ENCODE data around the gene SEPTIN6. TPM values are rescaled to one million over a fixed set of nuclear protein-coding genes. Genes with fewer than 3 reads are reported as not detected.

Gene SEPTIN6
- total RNA-seq (24.7 and 31.4 TPM in 2 replicates), polyA plus RNA-seq (21.3 and 25.3 TPM in 2 replicates)

DNA sequence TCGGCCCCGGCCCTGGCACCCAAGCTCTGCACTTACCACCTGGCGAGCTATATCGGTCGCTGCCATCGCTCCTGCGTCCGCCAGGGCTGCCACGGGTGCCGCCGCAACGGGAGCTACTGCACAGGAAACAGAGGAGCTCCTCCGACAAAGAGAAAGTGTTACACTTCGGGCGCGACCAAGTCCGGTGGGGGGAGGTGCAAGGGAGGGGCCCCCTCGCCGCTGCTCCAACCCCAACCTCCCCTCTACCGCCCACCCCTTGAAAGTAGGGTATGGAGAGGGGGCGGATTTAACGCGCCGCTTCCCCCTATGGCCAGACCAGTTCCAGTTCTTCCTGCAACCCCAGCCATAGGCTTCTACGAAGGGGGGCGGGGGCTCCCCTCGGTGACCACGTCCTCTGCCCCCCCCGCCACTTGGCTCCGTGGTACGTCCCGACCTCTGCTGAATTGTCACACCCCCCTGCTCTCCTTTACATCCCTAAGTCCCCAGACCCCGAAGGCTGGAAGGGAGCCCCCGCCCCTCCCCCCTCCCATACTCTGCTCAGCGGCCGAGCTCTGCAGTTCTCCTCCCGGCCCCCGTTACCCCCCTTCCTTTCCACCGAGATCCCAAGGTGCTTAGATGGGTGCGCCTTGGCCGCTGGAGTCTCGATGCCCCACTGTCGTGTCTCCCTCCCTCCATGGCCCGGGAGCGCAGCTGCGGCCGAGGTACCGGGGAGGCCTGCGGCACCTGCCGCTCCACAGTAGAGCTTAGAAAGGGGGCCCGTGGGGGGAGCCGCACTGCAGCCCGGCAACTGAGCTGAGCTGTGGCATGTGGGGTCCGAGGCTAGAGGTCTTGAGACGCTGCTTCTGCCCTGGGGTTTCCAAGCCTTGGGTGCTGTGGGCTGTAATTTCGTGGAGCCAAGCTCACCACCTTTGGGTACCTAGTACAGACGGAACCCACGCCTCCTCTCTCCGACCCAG lies at the start of gene SEPTIN6:
SEPTIN6 (minus strand) TSS at position 129 of the 956 bp plus-strand sequence; CDS start at position 66, 63 bp downstream.
- H3K4me2 ChIP-seq = peak within 1 kb of the TSS; percentile 76
- H2AFZ ChIP-seq = peak within 1 kb of the TSS; percentile 66
- DNase-seq (ENCODE audit: low spot score) = peak; percentile 69
- 45% methylated on average over 39 of the region's 59 CpGs for WGBS (ENCODE audit: low lambda C conversion rate, missing lambda C conversion rate)
- TF ChIP-seq EZH2 (IDR thresholded peaks at IDR 0.05; ENCODE audit: borderline replicate concordance) (no peak), EZH2phosphoT487 (IDR thresholded peaks at IDR 0.05; ENCODE audit: low read depth, severe bottlenecking, unreplicated experiment) (no peak)
- TF ChIP-seq, protein P1, sequence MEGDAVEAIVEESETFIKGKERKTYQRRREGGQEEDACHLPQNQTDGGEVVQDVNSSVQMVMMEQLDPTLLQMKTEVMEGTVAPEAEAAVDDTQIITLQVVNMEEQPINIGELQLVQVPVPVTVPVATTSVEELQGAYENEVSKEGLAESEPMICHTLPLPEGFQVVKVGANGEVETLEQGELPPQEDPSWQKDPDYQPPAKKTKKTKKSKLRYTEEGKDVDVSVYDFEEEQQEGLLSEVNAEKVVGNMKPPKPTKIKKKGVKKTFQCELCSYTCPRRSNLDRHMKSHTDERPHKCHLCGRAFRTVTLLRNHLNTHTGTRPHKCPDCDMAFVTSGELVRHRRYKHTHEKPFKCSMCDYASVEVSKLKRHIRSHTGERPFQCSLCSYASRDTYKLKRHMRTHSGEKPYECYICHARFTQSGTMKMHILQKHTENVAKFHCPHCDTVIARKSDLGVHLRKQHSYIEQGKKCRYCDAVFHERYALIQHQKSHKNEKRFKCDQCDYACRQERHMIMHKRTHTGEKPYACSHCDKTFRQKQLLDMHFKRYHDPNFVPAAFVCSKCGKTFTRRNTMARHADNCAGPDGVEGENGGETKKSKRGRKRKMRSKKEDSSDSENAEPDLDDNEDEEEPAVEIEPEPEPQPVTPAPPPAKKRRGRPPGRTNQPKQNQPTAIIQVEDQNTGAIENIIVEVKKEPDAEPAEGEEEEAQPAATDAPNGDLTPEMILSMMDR (IDR thresholded peaks at IDR 0.05; ENCODE audit: poor library complexity) = no peak
- no peaks in the 10 kb centered on the region for H4K20me1 ChIP-seq (ENCODE audit: insufficient read depth, poor library complexity, severe bottlenecking)
- H3K27me3 ChIP-seq = no peaks in the 10 kb centered on the region
- H3K9me3 ChIP-seq (ENCODE audit: low read depth) = no peaks in the 10 kb centered on the region
- H3K79me2 ChIP-seq = peaks cover 18% of the 10 kb centered on the region
- H3K4me1 ChIP-seq (ENCODE audit: insufficient read depth) = no peaks in the 10 kb centered on the region
- H3K36me3 ChIP-seq (replicated peaks; ENCODE audit: insufficient read depth, low read depth) = no peaks in the 10 kb centered on the region
- peak within 1 kb of the TSS; percentile 67 for H3K4me3 ChIP-seq
- H3K27ac ChIP-seq = peak within 1 kb of the TSS; percentile 56
- no peaks in the 10 kb centered on the region for H3K9me2 ChIP-seq (replicated peaks; ENCODE audit: insufficient read depth)

DNA sequence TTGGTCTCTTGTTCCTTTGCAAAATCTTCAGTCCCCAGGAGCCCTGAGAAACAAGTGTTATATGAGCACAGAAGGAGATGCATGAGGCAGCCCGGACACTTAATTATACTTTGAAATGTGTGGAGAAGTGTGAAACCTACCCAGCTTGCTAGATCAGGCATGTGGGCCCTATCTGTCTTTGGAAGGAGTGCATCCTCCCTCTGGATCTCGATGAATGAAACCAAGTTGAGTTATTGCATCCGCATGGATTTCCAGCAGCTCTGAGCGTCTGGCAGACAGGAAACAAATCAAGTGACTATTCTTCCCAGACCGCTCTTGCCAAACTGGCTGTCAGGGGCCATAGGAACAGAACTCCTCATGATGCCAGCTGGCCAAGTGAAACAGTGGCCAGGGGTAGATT lies 45.8 kb upstream of the SEPTIN6 start:
- H3K4me2 ChIP-seq = no peak overlapping the region
- no peaks in the 10 kb centered on the region for H3K4me1 ChIP-seq (ENCODE audit: insufficient read depth)
- H3K9me2 ChIP-seq (replicated peaks; ENCODE audit: insufficient read depth) = no peaks in the 10 kb centered on the region
- TF ChIP-seq, protein P1 (IDR thresholded peaks at IDR 0.05; ENCODE audit: poor library complexity) = no peak
- TF ChIP-seq EZH2phosphoT487 (IDR thresholded peaks at IDR 0.05; ENCODE audit: low read depth, severe bottlenecking, unreplicated experiment) (no peak), EZH2 (IDR thresholded peaks at IDR 0.05; ENCODE audit: borderline replicate concordance) (no peak)
- H2AFZ ChIP-seq = no peak overlapping the region
- H4K20me1 ChIP-seq (ENCODE audit: insufficient read depth, poor library complexity, severe bottlenecking) = no peaks in the 10 kb centered on the region
- 79% methylated on average over 5 of the region's 5 CpGs for WGBS (ENCODE audit: low lambda C conversion rate, missing lambda C conversion rate)
- H3K9me3 ChIP-seq (ENCODE audit: low read depth) = no peaks in the 10 kb centered on the region
- H3K36me3 ChIP-seq (replicated peaks; ENCODE audit: insufficient read depth, low read depth) = no peaks in the 10 kb centered on the region
- no peak for DNase-seq (ENCODE audit: low spot score)
- no peak overlapping the region for H3K4me3 ChIP-seq
- no peaks in the 10 kb centered on the region for H3K27me3 ChIP-seq
- no peaks in the 10 kb centered on the region for H3K79me2 ChIP-seq
- no peak overlapping the region for H3K27ac ChIP-seq

DNA sequence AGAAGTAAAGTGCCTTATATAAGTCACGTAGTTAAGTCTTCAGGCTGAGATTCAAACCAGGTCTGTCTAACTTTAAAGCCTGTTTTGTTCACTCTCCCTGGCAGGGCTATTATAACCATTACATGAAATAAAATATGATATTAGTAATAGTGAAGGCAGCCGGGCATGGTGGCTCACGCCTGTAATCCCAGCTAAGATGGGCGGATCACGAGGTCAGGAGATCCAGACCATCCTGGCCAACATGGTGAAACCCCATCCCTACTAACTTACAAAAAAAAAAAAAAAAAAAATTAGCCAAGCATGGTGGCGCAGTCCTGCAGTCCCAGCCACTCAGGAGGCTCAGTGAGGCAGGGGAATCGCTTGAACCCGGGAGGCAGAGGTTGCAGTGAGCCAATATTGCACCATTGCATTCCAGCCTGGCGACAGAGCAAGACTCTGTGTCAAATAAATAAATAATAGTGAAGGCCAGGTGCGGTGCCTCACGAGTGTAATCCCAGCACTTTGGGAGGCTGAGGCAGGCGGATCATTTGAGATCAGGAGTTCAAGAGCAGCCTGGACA lies 43.3 kb upstream of the SEPTIN6 start:
- Histone ChIP-seq H3K9me3 (ENCODE audit: low read depth) (no peaks in the 10 kb centered on the region), H3K27ac (no peak overlapping the region), H4K20me1 (ENCODE audit: insufficient read depth, poor library complexity, severe bottlenecking) (no peaks in the 10 kb centered on the region), H3K4me3 (no peak overlapping the region), H3K36me3 (replicated peaks; ENCODE audit: insufficient read depth, low read depth) (no peaks in the 10 kb centered on the region), H3K79me2 (no peaks in the 10 kb centered on the region), H3K9me2 (replicated peaks; ENCODE audit: insufficient read depth) (no peaks in the 10 kb centered on the region), H3K4me2 (no peak overlapping the region), H3K4me1 (ENCODE audit: insufficient read depth) (no peaks in the 10 kb centered on the region), H2AFZ (no peak overlapping the region), H3K27me3 (no peaks in the 10 kb centered on the region)
- no peak for DNase-seq (ENCODE audit: low spot score)
- 76% methylated on average over 12 of the region's 12 CpGs for WGBS (ENCODE audit: low lambda C conversion rate, missing lambda C conversion rate)
- no peak for TF ChIP-seq EZH2phosphoT487 (IDR thresholded peaks at IDR 0.05; ENCODE audit: low read depth, severe bottlenecking, unreplicated experiment)
- no peak for TF ChIP-seq EZH2 (IDR thresholded peaks at IDR 0.05; ENCODE audit: borderline replicate concordance)
- TF ChIP-seq, protein P1 (IDR thresholded peaks at IDR 0.05; ENCODE audit: poor library complexity) = no peak
